Right cardiac atrium (tissue), 5 donors: ENCODE results near the gene SUFU. TPM values are rescaled to one million over a fixed set of nuclear protein-coding genes. Genes with fewer than 3 reads are reported as not detected.
A peak's percentile ranks its signal among the peaks of the same experiment; 100 is the strongest.

Experiments used
- ATAC-seq, 2 donors: fragments of 200-7000 bp; cut with Tn5 transposase; one replicate each; pipeline versions ENCODE4 v1.8.0 to v1.9.1; 2020; ENCODE audit warnings: moderate library complexity in 2 of 2, mild to moderate bottlenecking in 1 of 2
- DNase-seq, 3 donors: peaks; one replicate each; pipeline ENCODE4 v3.0.0-alpha.2; 2020
- H3K27ac ChIP-seq: one replicate; pipeline ENCODE4 v1.5.1; 2013; ENCODE audit warnings: mild to moderate bottlenecking, low read length, control low read depth, moderate library complexity
- H3K27me3 ChIP-seq: one replicate; pipeline ENCODE4 v1.6.1; 2013; ENCODE audit not compliant: control insufficient read depth, insufficient read depth
- H3K4me1 ChIP-seq: one replicate; pipeline ENCODE4 v1.6.1; 2013; ENCODE audit warnings: low read length; ENCODE audit not compliant: control insufficient read depth, insufficient read depth
- H3K4me3 ChIP-seq: one replicate; pipeline ENCODE4 v1.5.1; 2013; ENCODE audit warnings: low read length, control low read depth
- H3K9me3 ChIP-seq: one replicate; pipeline ENCODE4 v1.6.1; 2013; ENCODE audit warnings: low read length; ENCODE audit not compliant: control insufficient read depth
- WGBS: extraction: QIAGEN DNeasy Blood & Tissue Kit; methylation state at CpG from one replicate; pipeline ENCODE4 v1.1.7; 2013; 5-methylcytosine and 5-hydroxymethylcytosine counted together
- intact Hi-C, 4 donors: fragments of 100-400 bp; cut with DNase I; formaldehyde crosslinking; loops; one replicate each; pipeline versions ENCODE4 v1.11.0 to v1.14.0; 2022 to 2023
- polyA plus RNA-seq: library from polyadenylated mRNA; stranded (reverse); fragments of 200-250 nt; gene quantifications from one replicate; pipeline ENCODE4 v1.2.3, GENCODE V29; 2013
- total RNA-seq, 4 donors: library from RNA; stranded (reverse); fragmentation: NEBNext Ultra II Directional; extraction: Animal tissue kit (Norgen Biotek cat#: 25700); gene quantifications; one replicate each; pipeline ENCODE4 v1.2.1, GENCODE V29; 2021
- donor health status: healthy with polysubstance abuse.
- donor health status: DM: no; HTN: yes; CAD: no.
- donor health status: DM: no; HTN: no; CAD: no.
- donor health status: DM: no; HTN: yes; CAD: no; lungs with severe emphysema.
- donor health status: DM: yes; HTN: yes; CAD: no.

SUFU gene
- total and polyA plus RNA-seq, 5 donors: 6.7 to 11.8 (median 11.4) TPM

DNA sequence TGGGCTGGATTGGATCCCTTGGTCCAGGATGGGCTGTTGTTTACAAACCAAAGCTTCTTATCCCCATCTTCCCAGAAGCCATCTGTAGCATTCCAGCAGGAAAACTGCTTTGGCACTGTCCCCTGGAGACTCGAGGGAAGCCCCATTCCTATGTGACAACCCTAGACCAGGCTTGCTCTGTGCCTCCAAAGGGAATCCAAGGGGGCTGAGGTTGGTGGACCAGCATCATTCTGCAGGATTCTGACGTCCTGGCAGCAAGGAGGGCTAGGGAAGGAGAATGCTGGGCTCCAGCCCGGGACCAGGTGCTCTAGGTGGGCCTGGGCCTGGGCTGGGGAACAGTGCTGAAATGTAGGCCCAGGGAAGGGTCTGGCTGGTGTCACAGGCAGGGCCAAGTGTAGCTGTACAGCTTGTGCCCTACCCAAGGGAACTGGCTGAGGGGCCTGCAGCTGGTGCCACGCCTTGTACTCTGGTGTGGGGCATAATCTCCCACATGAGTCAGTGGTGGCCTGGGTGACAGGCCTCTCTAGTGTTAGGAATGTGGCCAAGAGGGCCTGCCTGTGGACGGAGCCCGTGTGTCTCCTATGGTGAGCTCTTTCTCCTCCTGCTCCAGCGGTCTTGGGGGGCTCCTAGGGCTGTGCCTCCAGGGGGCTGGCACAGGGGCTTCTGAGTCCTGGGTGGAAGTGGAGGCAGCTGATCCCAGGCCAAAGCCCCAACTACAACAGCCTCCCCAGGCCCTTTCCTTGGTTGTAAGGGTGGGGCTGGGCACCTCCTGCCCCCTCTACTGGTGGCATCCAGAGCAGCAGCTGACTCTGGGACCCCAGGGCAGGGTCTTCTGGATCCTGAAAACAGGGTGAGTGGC, 165.7 kb downstream of the SUFU start:
- WGBS: 60% methylated on average over 7 of the region's 7 CpGs
- H3K4me3 ChIP-seq: no peak overlapping the region
- H3K27ac ChIP-seq: peak overlapping the region; percentile 88
- H3K9me3 ChIP-seq: no peaks in the 10 kb centered on the region
- ATAC-seq (peak; percentile 73), DNase-seq (peak; percentile 57 to 78 (median 76))
- H3K27me3 ChIP-seq: no peaks in the 10 kb centered on the region
- H3K4me1 ChIP-seq: peaks cover 12% of the 10 kb centered on the region
- intact Hi-C loops: loop anchor here in 1 of 4 donors (5.0 kb wide), 1 partner anchor 43 kb away; the partner anchor contains the start of genes ARL3 and SFXN2

GRCh38 chr10:102670065-102670670, 166.4 kb downstream of the SUFU start:
- H3K4me1 ChIP-seq: peaks cover 12% of the 10 kb centered on the region
- DNase-seq (no peak), ATAC-seq (no peak)

DNA sequence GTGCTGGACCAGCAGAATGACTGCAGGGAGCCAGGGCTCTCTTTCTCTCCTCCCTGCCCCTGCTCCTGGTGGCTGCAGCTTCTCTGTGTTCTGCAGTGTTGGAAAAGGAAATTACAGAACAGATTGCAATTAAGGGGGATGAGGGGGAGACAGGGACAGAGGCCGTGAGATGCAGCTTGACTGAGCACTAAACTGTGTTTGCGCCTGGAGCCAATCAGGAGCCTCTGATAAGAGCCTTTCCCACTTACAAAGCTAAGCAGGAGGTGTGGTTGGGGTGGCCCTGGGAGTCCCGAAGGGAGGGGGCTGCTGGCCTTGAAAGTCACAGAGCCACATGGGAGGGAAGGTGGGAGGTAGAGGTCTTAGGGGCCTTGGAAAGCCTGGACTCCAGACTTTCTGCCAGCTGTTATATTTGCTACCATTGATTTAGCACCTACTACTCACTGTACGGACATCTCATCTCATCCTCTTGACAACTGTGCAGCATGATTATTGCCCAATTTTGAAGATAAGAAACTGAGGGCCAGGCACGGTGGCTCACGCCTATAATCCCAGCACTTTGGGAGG, 167.2 kb downstream of the SUFU start:
- ATAC-seq: no peak
- Histone ChIP-seq H3K27me3 (no peaks in the 10 kb centered on the region), H3K4me3 (no peak overlapping the region), H3K4me1 (peaks cover 17% of the 10 kb centered on the region), H3K27ac (peak overlapping the region; percentile 38), H3K9me3 (no peaks in the 10 kb centered on the region)
- DNase-seq: peak in 1 of 3 donors; percentile 16
- intact Hi-C loops: loop anchor here in 1 of 4 donors (5.0 kb wide), 1 partner anchor 41 kb away; the partner anchor contains the start of genes ARL3 and SFXN2
- WGBS: 53% methylated on average over 6 of the region's 6 CpGs

More at GRCh38 chr10:102670065-102670670, 166.4 kb downstream of the SUFU start:
- no peak overlapping the region for H3K4me3 ChIP-seq
- H3K27me3 ChIP-seq: no peaks in the 10 kb centered on the region
- H3K9me3 ChIP-seq: no peaks in the 10 kb centered on the region
- H3K27ac ChIP-seq: peak overlapping the region; percentile 80
- intact Hi-C loops: loop anchor here in 1 of 4 donors (5.0 kb wide), 1 partner anchor 42 kb away; the partner anchor contains the start of genes ARL3 and SFXN2
- WGBS: 87% methylated on average over 9 of the region's 9 CpGs

DNA sequence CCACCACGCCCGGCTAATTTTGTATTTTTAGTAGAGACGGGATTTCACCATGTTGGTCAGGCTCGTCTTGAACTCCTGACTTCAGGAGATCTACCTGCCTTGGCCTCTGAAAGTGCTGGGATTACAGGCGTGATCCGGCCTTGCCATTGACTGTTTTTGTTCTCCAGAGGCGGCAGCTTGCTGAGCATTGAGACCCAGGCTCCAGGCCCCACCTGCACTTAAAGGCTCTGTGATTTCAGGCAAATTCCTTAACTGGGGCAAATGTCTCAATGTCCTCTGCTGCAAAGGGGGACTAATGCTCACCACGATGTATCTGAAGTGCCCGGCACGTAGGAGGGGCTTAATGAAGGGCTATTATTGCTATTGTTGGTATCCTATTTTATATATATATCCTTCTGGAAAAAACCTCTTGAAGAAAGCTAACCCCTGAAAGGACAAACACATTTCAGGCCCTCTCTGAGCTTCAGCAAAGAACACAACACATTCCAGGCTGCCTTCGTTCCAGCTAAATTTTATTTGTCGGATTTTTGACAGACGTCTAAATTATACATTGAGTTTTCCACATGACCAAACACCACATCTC, 169.6 kb downstream of the SUFU start:
- H3K4me1 ChIP-seq: peaks cover 20% of the 10 kb centered on the region

DNA sequence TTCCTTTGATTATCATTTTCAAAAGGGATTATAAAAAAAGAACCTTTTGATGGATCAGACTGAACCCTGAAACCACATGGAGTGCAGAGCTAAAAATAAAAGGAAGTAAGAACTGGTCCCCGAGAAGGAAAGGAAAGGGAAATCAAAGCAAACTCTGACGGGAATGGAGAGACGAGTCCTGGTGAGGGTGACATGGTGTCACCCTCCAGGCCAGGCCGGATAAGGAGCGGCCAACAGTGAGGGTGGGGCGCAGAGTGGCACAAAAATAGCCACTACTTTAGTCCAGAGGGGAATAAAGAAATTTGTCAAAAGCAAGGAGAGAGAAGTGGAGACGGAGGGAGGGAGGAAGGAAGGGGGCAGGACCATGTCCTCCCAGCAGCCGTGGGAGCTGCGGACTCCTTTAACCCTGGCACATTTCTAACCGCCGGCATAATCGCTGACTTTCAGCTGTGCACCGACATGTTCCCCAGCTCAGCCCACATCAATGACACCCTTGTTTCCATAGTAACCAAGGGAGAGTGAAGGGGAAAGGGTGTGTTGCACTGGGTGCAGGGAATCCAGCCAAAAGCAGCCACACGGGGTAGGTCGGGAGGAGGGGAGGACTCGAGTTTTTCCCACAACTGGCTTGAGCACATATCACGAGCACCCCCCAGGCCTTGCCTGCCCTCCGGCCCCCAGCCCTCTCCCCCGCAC, 170.2 kb downstream of the SUFU start:
- Histone ChIP-seq H3K27ac (peak overlapping the region; percentile 84), H3K4me3 (peak overlapping the region; percentile 30), H3K4me1 (peaks cover 20% of the 10 kb centered on the region), H3K27me3 (no peaks in the 10 kb centered on the region), H3K9me3 (no peaks in the 10 kb centered on the region)
- peak; percentile 77 to 83 for ATAC-seq
- intact Hi-C loops: loop anchor here in 1 of 4 donors (5.0 kb wide), 1 partner anchor 38 kb away; the partner anchor contains the start of genes ARL3 and SFXN2
- 2% methylated on average over 19 of the region's 19 CpGs for WGBS
- peak; percentile 76 to 88 (median 85) for DNase-seq

More for the DNA sequence above, 169.6 kb downstream of the SUFU start:
- DNase-seq (no peak), ATAC-seq (no peak)
- H3K9me3 ChIP-seq: no peaks in the 10 kb centered on the region
- WGBS: 61% methylated on average over 13 of the region's 13 CpGs
- H3K4me3 ChIP-seq: no peak overlapping the region
- intact Hi-C loops: loop anchor here in 1 of 4 donors (5.0 kb wide), 1 partner anchor 39 kb away; the partner anchor contains the start of genes ARL3 and SFXN2
- H3K27me3 ChIP-seq: no peaks in the 10 kb centered on the region
- H3K27ac ChIP-seq: peak overlapping the region; percentile 46

GRCh38 chr10:102674566-102674965, 170.8 kb downstream of the SUFU start:
- no peaks in the 10 kb centered on the region for H3K27me3 ChIP-seq
- no peaks in the 10 kb centered on the region for H3K9me3 ChIP-seq
- H3K27ac ChIP-seq: peak overlapping the region; percentile 84
- no peak for DNase-seq
- peaks cover 15% of the 10 kb centered on the region for H3K4me1 ChIP-seq
- no peak for ATAC-seq
- intact Hi-C loops: loop anchor here in 1 of 4 donors (5.0 kb wide), 1 partner anchor 38 kb away; the partner anchor contains the start of genes ARL3 and SFXN2
- 18% methylated on average over 2 of the region's 2 CpGs for WGBS
- peak overlapping the region; percentile 30 for H3K4me3 ChIP-seq

GRCh38 chr10:102675011-102675665, 171.4 kb downstream of the SUFU start:
- intact Hi-C loops: no loop called here
- H3K9me3 ChIP-seq: no peaks in the 10 kb centered on the region
- no peak for DNase-seq
- WGBS: 46% methylated on average over 8 of the region's 8 CpGs
- no peak overlapping the region for H3K4me3 ChIP-seq
- H3K27ac ChIP-seq: peak overlapping the region; percentile 66
- no peak for ATAC-seq
- H3K4me1 ChIP-seq: peaks cover 12% of the 10 kb centered on the region
- no peaks in the 10 kb centered on the region for H3K27me3 ChIP-seq

GRCh38 chr10:102675666-102676533, 172.1 kb downstream of the SUFU start:
- H3K4me1 ChIP-seq: peaks cover 12% of the 10 kb centered on the region
- 39% methylated on average over 16 of the region's 16 CpGs for WGBS
- DNase-seq (no peak), ATAC-seq (no peak)
- H3K9me3 ChIP-seq: no peaks in the 10 kb centered on the region
- H3K27me3 ChIP-seq: no peaks in the 10 kb centered on the region
- H3K27ac ChIP-seq: peak overlapping the region; percentile 66
- H3K4me3 ChIP-seq: no peak overlapping the region
- intact Hi-C loops: no loop called here
